Body of pancreas (tissue), 4 donors: ENCODE measurements around the gene USP47. TPM values are rescaled to one million over a fixed set of nuclear protein-coding genes. Genes with fewer than 3 reads are reported as not detected.

Source experiments
- ATAC-seq: fragments of 150-250 bp; one replicate; pipeline ENCODE4 v1.9.1; 2016
- DNase-seq, 4 donors: peaks; one replicate each; pipeline ENCODE4 v3.0.0-alpha.2; 2019
- H3K27ac ChIP-seq, 4 donors: fragments of 200-600 bp; sonication (generic); 1 replicate in 3 of 4; 2 replicates in 1 of 4; pipeline versions ENCODE4 v1.5.1 to v1.6.1; 2016 to 2019; ENCODE audit warnings: mild to moderate bottlenecking in 1 of 4, mixed read lengths in 1 of 4, moderate library complexity in 1 of 4
- H3K27me3 ChIP-seq, 2 donors: fragments of 200-600 bp; sonication (generic); one replicate each; pipeline ENCODE4 v1.6.0; 2016; ENCODE audit warnings: mild to moderate bottlenecking in 1 of 2
- H3K36me3 ChIP-seq, 2 donors: fragments of 200-600 bp; sonication (generic); replicated peaks in 1 of 2; 2 replicates each; pipeline ENCODE4 v1.5.1; 2016; ENCODE audit warnings: low read depth in 2 of 2; ENCODE audit not compliant: insufficient read depth in 1 of 2
- H3K4me1 ChIP-seq: fragments of 200-600 bp; sonication (generic); one replicate; pipeline ENCODE4 v1.6.0; 2016
- H3K4me3 ChIP-seq, 2 donors: fragments of 200-600 bp; sonication (generic); 1 replicate in 1 of 2; 2 replicates in 1 of 2; pipeline ENCODE4 v1.5.1; 2016 to 2019
- H3K9me3 ChIP-seq, 3 donors: fragments of 200-600 bp; sonication (generic); 1 replicate in 2 of 3; 2 replicates in 1 of 3; pipeline ENCODE4 v1.5.1; 2016
- POLR2A ChIP-seq, 3 donors: fragments of 450-650 bp; IDR thresholded peaks; one replicate each; pipeline ENCODE4 v1.6.1; 2016; ENCODE audit warnings: antibody characterized with exemption in 3 of 3, mild to moderate bottlenecking in 2 of 3
- WGBS, 2 donors: methylation state at CpG; one replicate each; pipeline ENCODE4 v1.1.5; 2017; 5-methylcytosine and 5-hydroxymethylcytosine counted together
- intact Hi-C: fragments of 100-400 bp; cut with DNase I; formaldehyde crosslinking; loops from one replicate; pipeline ENCODE4 v1.15.1; 2023
- total RNA-seq, 2 donors: library from RNA; depleted of rRNA; stranded (reverse); fragments of >200 nt; gene quantifications; one replicate each; pipeline ENCODE4 v1.1.0, GENCODE V29; 2016
- TF ChIP-seq, protein P1 (sequence below), 7 experiments: fragments of 450-650 bp in 4 of 7; fragments of 200-600 bp in 3 of 7; sonication (generic) in 3 of 7; IDR thresholded peaks; one replicate each; pipeline ENCODE4 v1.5.1; 2016 to 2019; ENCODE audit warnings: antibody characterized with exemption in 7 of 7

USP47 gene
- total RNA-seq, 2 donors from 2014 or later: 51.1 to 63.3 TPM

DNA sequence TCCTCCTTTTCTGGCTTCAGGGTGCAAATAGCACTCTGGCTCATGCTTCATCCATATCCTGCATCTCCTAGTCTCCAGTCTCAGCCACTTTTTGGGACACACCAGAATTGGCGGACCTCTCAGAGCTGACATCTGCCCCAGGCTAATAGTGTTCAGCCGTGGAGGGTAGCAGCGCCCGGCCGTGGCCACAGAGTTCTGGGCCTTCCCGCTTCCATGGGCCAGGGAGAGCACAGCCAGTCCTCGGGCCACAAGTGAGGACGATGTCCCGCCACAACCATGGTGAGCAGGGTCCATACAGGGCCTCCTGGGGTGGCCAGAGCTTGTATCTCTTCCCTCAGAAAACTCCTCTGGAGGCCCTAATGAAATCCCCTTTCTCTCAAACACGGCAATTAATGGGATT is 140.7 kb downstream of the USP47 start:
- H3K9me3 ChIP-seq: no peaks in the 10 kb centered on the region
- no peaks in the 10 kb centered on the region for H3K27me3 ChIP-seq
- no peak overlapping the region for H3K27ac ChIP-seq
- no peak overlapping the region for H3K4me3 ChIP-seq
- intact Hi-C loops: no loop called here
- H3K4me1 ChIP-seq: peaks cover 16% of the 10 kb centered on the region
- TF ChIP-seq, protein P1, sequence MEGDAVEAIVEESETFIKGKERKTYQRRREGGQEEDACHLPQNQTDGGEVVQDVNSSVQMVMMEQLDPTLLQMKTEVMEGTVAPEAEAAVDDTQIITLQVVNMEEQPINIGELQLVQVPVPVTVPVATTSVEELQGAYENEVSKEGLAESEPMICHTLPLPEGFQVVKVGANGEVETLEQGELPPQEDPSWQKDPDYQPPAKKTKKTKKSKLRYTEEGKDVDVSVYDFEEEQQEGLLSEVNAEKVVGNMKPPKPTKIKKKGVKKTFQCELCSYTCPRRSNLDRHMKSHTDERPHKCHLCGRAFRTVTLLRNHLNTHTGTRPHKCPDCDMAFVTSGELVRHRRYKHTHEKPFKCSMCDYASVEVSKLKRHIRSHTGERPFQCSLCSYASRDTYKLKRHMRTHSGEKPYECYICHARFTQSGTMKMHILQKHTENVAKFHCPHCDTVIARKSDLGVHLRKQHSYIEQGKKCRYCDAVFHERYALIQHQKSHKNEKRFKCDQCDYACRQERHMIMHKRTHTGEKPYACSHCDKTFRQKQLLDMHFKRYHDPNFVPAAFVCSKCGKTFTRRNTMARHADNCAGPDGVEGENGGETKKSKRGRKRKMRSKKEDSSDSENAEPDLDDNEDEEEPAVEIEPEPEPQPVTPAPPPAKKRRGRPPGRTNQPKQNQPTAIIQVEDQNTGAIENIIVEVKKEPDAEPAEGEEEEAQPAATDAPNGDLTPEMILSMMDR (IDR thresholded peaks at IDR 0.05): no peak
- TF ChIP-seq POLR2A (IDR thresholded peaks at IDR 0.05): no peak
- DNase-seq: no peak
- H3K36me3 ChIP-seq: no peaks in the 10 kb centered on the region
- ATAC-seq: no peak
- 83 to 97% methylated on average over 4 to 10 of the region's 10 CpGs for WGBS, 2 donors

DNA sequence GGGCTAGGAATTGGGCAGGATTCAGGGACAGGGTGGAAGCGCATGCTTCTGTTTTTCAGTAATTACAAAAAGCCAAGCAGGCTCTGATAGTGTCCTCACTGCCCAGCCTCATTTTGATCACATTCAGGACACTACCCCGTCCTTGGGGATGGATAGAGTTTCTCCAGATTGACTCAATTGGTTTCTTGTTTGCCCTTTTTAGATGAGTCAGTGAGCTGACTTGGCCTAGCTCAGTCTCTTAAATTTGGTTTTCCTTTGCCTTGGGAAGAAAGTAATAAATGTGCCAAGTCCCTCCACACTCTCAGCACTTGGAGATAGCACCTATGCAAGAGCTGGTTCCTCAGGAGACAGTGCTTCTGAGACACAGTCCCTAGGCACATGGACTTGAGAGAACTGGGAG is 141.2 kb downstream of the USP47 start:
- no peaks in the 10 kb centered on the region for H3K27me3 ChIP-seq
- H3K9me3 ChIP-seq: no peaks in the 10 kb centered on the region
- ATAC-seq (no peak), DNase-seq (no peak)
- intact Hi-C loops: no loop called here
- 89 to 96% methylated on average over 2 of the region's 2 CpGs for WGBS, 2 donors
- TF ChIP-seq, protein P1 (IDR thresholded peaks at IDR 0.05): no peak
- no peak for TF ChIP-seq POLR2A (IDR thresholded peaks at IDR 0.05)
- no peak overlapping the region for H3K4me3 ChIP-seq
- no peak overlapping the region for H3K27ac ChIP-seq
- peaks cover 11% of the 10 kb centered on the region for H3K4me1 ChIP-seq
- H3K36me3 ChIP-seq: no peaks in the 10 kb centered on the region

DNA sequence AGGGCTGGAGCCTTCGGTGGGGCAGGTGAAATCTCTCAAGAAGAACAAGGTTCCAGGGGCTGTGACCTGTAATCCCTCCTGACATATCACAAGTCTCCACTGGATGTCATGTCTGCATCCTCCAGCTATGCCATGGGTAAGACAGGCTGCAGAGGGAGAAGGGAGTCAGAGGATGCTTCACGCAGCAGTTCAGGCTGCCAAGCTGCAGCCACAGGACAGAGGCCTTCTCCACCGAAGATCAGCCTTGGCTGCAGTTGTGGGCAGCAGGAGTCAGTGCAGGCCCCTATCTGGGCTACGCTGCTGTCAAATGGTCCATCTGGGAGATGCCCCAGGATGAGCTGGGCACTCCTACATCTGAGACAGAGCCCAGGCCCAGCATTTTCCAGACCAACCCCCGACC is 141.7 kb downstream of the USP47 start:
- Histone ChIP-seq H3K9me3 (no peaks in the 10 kb centered on the region), H3K36me3 (no peaks in the 10 kb centered on the region), H3K4me3 (no peak overlapping the region), H3K27me3 (no peaks in the 10 kb centered on the region), H3K4me1 (peaks cover 10% of the 10 kb centered on the region), H3K27ac (no peak overlapping the region)
- WGBS, 2 donors: 71 to 90% methylated on average over 5 of the region's 5 CpGs
- intact Hi-C loops: no loop called here
- DNase-seq: no peak
- TF ChIP-seq POLR2A (IDR thresholded peaks at IDR 0.05): no peak
- TF ChIP-seq, protein P1 (IDR thresholded peaks at IDR 0.05): no peak
- no peak for ATAC-seq

DNA sequence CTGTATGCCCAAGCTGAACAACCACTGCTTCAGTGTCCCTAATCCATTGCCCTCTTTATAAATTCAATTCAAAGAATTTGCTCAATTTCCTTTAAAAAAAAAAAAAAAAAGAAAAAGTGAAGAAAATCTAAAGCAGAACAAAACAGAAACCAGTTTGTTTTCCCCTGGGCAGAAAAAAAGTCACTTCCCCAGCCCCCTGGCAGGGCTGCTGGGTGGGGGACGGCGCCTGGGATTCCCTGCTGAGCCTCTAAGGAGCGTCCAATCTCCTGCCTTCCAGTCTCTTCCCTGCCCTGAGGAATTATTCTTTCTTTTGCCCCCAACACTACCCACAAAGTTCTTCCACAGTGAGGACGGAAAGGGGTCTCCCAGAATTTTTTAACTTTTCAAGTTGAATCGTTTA is 142.8 kb downstream of the USP47 start:
- TF ChIP-seq, protein P1 (IDR thresholded peaks at IDR 0.05): no peak
- no peak for TF ChIP-seq POLR2A (IDR thresholded peaks at IDR 0.05)
- intact Hi-C loops: no loop called here
- Histone ChIP-seq H3K4me3 (no peak overlapping the region), H3K27me3 (no peaks in the 10 kb centered on the region), H3K9me3 (no peaks in the 10 kb centered on the region), H3K27ac (no peak overlapping the region), H3K36me3 (no peaks in the 10 kb centered on the region), H3K4me1 (peaks cover 2% of the 10 kb centered on the region)
- ATAC-seq (no peak), DNase-seq (no peak)
- WGBS, 2 donors: 65 to 81% methylated on average over 5 of the region's 5 CpGs

DNA sequence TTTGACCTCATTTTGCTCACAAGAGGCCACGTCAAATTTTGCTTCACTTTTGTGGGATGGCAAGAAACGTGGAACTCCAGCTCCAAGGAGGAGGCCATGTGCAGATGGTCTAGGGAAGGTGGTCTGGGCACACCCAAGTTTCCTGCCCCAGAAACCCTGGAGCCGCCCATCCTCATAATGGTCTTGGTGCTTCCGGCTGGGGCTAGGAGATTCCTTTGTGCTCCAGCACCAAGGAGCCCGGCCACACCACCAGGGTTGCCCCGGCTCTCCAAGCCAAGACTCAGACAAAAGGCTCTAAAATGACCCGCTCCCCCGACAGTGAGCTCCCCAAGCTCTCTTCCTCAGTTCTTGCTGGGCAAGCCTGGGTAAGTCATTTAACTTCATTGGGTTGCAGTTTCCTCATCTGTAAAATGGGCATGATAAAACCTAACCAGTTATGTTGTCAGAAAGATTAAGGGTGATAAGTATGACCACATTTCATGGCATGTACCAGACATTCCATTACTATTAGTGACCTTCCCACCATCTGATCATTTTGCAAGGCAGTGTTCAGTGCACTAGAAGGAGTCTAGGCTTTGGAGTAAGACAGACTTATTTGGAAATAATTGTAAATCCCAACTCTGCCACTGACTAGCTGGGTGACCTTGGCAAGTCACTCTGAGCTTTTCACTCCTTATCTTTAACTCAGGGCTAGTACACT is 143.4 kb downstream of the USP47 start:
- Histone ChIP-seq H3K36me3 (no peaks in the 10 kb centered on the region), H3K27ac (no peak overlapping the region), H3K9me3 (no peaks in the 10 kb centered on the region), H3K27me3 (no peaks in the 10 kb centered on the region), H3K4me3 (no peak overlapping the region), H3K4me1 (no peaks in the 10 kb centered on the region)
- intact Hi-C loops: no loop called here
- DNase-seq: no peak
- TF ChIP-seq, protein P1 (IDR thresholded peaks at IDR 0.05): no peak
- TF ChIP-seq POLR2A (IDR thresholded peaks at IDR 0.05): no peak
- peak; percentile 38 for ATAC-seq
- WGBS, 2 donors: 87 to 93% methylated on average over 6 to 8 of the region's 8 CpGs
